GM12878 (cell line): ENCODE data around the gene CCNY. TPM values are rescaled to one million over a fixed set of nuclear protein-coding genes. Genes with fewer than 3 reads are reported as not detected.

Source experiments
- CHD1 ChIP-seq: IDR thresholded peaks from 2 replicates; pipeline ENCODE4 v1.6.1; 2012; ENCODE audit warnings: low read depth, low read length, improper control_type of control experiment
- CREB1 ChIP-seq: IDR thresholded peaks from 2 replicates; pipeline ENCODE4 v1.6.1; 2012; ENCODE audit warnings: low read depth, mild to moderate bottlenecking, inconsistent platforms
- HDAC2 ChIP-seq: fragments of 200-600 bp; sonication (generic); IDR thresholded peaks from 2 replicates; pipeline ENCODE4 v1.6.1; 2017
- SIN3A ChIP-seq: IDR thresholded peaks from 2 replicates; pipeline ENCODE4 v1.6.1; 2012; ENCODE audit warnings: low read depth, low read length, improper control_type of control experiment
- polyA plus RNA-seq, 11 experiments: library from polyadenylated mRNA; depleted of rRNA in 4 of 11; unstranded in 6 of 11; stranded (reverse) in 5 of 11; fragments of >200 nt; fragmentation: Nextera tagmentation in 4 of 11; fragmentation: Illumina TruSeq in 1 of 11; extraction: Ambion mirVana in 4 of 11; extraction: Trizol in 1 of 11; gene quantifications; 1 replicate in 1 of 11; 2 replicates in 10 of 11; pipeline versions ENCODE4 v1.2.1 to v1.2.3, GENCODE V29; 2011 to 2016; ENCODE audit warnings: inconsistent platforms in 2 of 11, missing spikeins in 2 of 11, low read depth in 1 of 11
- total RNA-seq, 4 experiments: library from RNA; depleted of rRNA in 3 of 4; stranded (reverse); fragments of >200 nt in 3 of 4; fragmentation: Illumina TruSeq in 1 of 4; extraction: Trizol in 1 of 4; gene quantifications; 2 replicates each; pipeline versions ENCODE4 v1.2.1 to v1.2.3, GENCODE V29; 2013 to 2021
- TF ChIP-seq, protein P1 (sequence below): fragments of 450-650 bp; IDR thresholded peaks from 2 replicates; pipeline ENCODE4 v1.6.1; 2017; ENCODE audit warnings: mild to moderate bottlenecking, moderate library complexity
- TF ChIP-seq, protein P2 (sequence below): fragments of 450-650 bp; IDR thresholded peaks from 2 replicates; pipeline ENCODE4 v1.6.1; 2018; ENCODE audit warnings: mild to moderate bottlenecking, low read depth, moderate library complexity; ENCODE audit not compliant: partially characterized antibody

The CCNY gene
- total and polyA plus RNA-seq, 10 of the 15 experiments (the other 5 are each of a cell fraction or from before 2014, with no cell fraction given), result 3.6 to 50.0 (median 26.1) TPM

DNA sequence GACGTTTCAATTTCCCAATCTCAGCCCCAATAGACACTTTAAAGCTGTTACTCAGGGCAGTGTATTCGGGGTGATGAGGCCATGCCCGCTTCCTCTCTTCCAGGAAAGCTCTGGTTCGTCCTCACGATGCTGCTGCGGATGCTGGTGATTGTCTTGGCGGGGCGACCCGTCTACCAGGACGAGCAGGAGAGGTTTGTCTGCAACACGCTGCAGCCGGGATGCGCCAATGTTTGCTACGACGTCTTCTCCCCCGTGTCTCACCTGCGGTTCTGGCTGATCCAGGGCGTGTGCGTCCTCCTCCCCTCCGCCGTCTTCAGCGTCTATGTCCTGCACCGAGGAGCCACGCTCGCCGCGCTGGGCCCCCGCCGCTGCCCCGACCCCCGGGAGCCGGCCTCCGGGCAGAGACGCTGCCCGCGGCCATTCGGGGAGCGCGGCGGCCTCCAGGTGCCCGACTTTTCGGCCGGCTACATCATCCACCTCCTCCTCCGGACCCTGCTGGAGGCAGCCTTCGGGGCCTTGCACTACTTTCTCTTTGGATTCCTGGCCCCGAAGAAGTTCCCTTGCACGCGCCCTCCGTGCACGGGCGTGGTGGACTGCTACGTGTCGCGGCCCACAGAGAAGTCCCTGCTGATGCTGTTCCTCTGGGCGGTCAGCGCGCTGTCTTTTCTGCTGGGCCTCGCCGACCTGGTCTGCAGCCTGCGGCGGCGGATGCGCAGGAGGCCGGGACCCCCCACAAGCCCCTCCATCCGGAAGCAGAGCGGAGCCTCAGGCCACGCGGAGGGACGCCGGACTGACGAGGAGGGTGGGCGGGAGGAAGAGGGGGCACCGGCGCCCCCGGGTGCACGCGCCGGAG lies 271.4 kb downstream of the CCNY start (continued):
- TF ChIP-seq, protein P1, sequence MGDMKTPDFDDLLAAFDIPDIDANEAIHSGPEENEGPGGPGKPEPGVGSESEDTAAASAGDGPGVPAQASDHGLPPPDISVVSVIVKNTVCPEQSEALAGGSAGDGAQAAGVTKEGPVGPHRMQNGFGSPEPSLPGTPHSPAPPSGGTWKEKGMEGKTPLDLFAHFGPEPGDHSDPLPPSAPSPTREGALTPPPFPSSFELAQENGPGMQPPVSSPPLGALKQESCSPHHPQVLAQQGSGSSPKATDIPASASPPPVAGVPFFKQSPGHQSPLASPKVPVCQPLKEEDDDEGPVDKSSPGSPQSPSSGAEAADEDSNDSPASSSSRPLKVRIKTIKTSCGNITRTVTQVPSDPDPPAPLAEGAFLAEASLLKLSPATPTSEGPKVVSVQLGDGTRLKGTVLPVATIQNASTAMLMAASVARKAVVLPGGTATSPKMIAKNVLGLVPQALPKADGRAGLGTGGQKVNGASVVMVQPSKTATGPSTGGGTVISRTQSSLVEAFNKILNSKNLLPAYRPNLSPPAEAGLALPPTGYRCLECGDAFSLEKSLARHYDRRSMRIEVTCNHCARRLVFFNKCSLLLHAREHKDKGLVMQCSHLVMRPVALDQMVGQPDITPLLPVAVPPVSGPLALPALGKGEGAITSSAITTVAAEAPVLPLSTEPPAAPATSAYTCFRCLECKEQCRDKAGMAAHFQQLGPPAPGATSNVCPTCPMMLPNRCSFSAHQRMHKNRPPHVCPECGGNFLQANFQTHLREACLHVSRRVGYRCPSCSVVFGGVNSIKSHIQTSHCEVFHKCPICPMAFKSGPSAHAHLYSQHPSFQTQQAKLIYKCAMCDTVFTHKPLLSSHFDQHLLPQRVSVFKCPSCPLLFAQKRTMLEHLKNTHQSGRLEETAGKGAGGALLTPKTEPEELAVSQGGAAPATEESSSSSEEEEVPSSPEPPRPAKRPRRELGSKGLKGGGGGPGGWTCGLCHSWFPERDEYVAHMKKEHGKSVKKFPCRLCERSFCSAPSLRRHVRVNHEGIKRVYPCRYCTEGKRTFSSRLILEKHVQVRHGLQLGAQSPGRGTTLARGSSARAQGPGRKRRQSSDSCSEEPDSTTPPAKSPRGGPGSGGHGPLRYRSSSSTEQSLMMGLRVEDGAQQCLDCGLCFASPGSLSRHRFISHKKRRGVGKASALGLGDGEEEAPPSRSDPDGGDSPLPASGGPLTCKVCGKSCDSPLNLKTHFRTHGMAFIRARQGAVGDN, result no peak
- no peak for TF ChIP-seq SIN3A
- TF ChIP-seq CHD1, result no peak
- TF ChIP-seq HDAC2, result no peak
- TF ChIP-seq CREB1, result no peak
- TF ChIP-seq, protein P2, sequence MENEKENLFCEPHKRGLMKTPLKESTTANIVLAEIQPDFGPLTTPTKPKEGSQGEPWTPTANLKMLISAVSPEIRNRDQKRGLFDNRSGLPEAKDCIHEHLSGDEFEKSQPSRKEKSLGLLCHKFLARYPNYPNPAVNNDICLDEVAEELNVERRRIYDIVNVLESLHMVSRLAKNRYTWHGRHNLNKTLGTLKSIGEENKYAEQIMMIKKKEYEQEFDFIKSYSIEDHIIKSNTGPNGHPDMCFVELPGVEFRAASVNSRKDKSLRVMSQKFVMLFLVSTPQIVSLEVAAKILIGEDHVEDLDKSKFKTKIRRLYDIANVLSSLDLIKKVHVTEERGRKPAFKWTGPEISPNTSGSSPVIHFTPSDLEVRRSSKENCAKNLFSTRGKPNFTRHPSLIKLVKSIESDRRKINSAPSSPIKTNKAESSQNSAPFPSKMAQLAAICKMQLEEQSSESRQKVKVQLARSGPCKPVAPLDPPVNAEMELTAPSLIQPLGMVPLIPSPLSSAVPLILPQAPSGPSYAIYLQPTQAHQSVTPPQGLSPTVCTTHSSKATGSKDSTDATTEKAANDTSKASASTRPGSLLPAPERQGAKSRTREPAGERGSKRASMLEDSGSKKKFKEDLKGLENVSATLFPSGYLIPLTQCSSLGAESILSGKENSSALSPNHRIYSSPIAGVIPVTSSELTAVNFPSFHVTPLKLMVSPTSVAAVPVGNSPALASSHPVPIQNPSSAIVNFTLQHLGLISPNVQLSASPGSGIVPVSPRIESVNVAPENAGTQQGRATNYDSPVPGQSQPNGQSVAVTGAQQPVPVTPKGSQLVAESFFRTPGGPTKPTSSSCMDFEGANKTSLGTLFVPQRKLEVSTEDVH, result no peak
